ENCODE measurements around the gene ACTL9.

DNA sequence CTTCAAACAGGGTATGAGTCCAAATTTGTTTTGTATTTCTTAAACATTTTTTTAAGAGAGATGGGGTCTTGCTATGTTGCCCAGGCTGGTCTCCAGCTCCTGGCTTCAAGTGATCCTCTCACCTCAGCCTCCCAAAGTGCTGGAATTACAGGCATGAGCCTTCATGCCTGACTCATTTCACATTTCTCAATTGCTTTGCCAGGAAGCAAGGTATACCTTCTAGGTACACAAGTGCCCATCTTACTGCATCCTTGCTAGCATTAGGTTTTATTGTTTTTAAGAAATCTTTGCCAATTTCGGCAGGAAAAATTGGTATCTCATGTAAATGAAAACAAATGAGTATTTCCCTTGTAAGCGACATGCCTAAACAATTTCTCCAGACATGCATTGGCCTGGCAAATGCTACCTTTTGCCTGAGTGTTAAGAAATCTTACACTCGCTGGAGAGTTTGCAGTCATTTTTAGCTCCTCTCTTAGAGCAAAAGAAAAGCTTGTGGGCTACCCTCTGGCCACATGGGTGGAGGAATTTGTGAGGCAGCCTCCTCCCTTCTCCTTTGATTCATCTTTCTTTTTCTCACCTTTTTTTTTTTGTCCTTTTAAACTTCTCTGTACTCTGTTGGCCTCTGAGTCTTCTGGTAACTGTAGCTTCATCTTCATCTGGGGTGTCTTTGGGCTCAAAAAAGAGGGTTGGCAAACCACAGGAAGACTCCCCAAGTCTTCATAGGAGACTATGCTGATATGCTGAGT is 33.0 kb downstream of the ACTL9 start:
- TF ChIP-seq, protein P1, sequence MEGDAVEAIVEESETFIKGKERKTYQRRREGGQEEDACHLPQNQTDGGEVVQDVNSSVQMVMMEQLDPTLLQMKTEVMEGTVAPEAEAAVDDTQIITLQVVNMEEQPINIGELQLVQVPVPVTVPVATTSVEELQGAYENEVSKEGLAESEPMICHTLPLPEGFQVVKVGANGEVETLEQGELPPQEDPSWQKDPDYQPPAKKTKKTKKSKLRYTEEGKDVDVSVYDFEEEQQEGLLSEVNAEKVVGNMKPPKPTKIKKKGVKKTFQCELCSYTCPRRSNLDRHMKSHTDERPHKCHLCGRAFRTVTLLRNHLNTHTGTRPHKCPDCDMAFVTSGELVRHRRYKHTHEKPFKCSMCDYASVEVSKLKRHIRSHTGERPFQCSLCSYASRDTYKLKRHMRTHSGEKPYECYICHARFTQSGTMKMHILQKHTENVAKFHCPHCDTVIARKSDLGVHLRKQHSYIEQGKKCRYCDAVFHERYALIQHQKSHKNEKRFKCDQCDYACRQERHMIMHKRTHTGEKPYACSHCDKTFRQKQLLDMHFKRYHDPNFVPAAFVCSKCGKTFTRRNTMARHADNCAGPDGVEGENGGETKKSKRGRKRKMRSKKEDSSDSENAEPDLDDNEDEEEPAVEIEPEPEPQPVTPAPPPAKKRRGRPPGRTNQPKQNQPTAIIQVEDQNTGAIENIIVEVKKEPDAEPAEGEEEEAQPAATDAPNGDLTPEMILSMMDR (IDR thresholded peaks at IDR 0.05) = no peak
- no peak for TF ChIP-seq POLR2A (IDR thresholded peaks at IDR 0.05)
